Upper lobe of left lung (tissue), 6 donors: ENCODE results near the gene EFR3B. TPM values are rescaled to one million over a fixed set of nuclear protein-coding genes. Genes with fewer than 3 reads are reported as not detected.

ENCODE experiments used
- ATAC-seq, 2 donors: fragments of 200-7000 bp; cut with Tn5 transposase; one replicate each; pipeline ENCODE4 v1.9.1; 2022; ENCODE audit warnings: mild to moderate bottlenecking in 2 of 2, moderate library complexity in 2 of 2; ENCODE audit not compliant: low FRiP score in 2 of 2
- DNase-seq, 2 donors: peaks; one replicate each; pipeline ENCODE4 v3.0.0-alpha.2; 2019 to 2020
- H3K27ac ChIP-seq, 4 donors: fragments of 200-600 bp; sonication (generic); one replicate each; pipeline ENCODE4 v1.5.1; 2016 to 2019
- H3K27me3 ChIP-seq, 4 donors: fragments of 200-600 bp; sonication (generic); one replicate each; pipeline ENCODE4 v1.5.1; 2017 to 2019
- H3K36me3 ChIP-seq, 4 donors: fragments of 200-600 bp; sonication (generic); one replicate each; pipeline ENCODE4 v1.5.1; 2016 to 2019
- H3K4me1 ChIP-seq, 4 donors: fragments of 200-600 bp; sonication (generic); one replicate each; pipeline ENCODE4 v1.5.1; 2018 to 2019
- H3K4me3 ChIP-seq, 4 donors: fragments of 200-600 bp; sonication (generic); one replicate each; pipeline ENCODE4 v1.5.1; 2017 to 2019; ENCODE audit warnings: mild to moderate bottlenecking in 2 of 4, moderate library complexity in 1 of 4
- H3K9me3 ChIP-seq, 4 donors: fragments of 200-600 bp; sonication (generic); one replicate each; pipeline ENCODE4 v1.5.1; 2018 to 2019
- CTCF ChIP-seq, 6 experiments: fragments of 450-650 bp in 4 of 6; fragments of 200-600 bp in 2 of 6; sonication (generic) in 2 of 6; IDR thresholded peaks; one replicate each; pipeline ENCODE4 v1.5.1; 2016 to 2019; ENCODE audit warnings: antibody characterized with exemption in 6 of 6
- EP300 ChIP-seq, 4 donors: sonication (generic); formaldehyde crosslinking; IDR thresholded peaks; one replicate each; pipeline ENCODE4 v1.5.1; 2017; ENCODE audit warnings: antibody characterized with exemption in 4 of 4, control low read depth in 2 of 4
- POLR2A ChIP-seq, 4 donors: fragments of 450-650 bp; IDR thresholded peaks; one replicate each; pipeline ENCODE4 v1.5.1; 2016 to 2017; ENCODE audit warnings: antibody characterized with exemption in 4 of 4, mild to moderate bottlenecking in 2 of 4
- POLR2AphosphoS5 ChIP-seq, 2 donors: sonication (generic); formaldehyde crosslinking; IDR thresholded peaks; one replicate each; pipeline ENCODE4 v1.5.1; 2017; ENCODE audit warnings: antibody characterized with exemption in 2 of 2
- WGBS, 2 donors: methylation state at CpG; one replicate each; pipeline ENCODE4 v1.1.5; 2017 to 2018; 5-methylcytosine and 5-hydroxymethylcytosine counted together
- total RNA-seq, 6 donors: library from RNA; depleted of rRNA in 4 of 6; stranded (reverse); fragments of >200 nt in 4 of 6; gene quantifications; one replicate each; pipeline versions ENCODE4 v1.1.0 to v1.2.1, GENCODE V29; 2016 to 2021
- donor health status: DM: no; HTN: no; CAD: no; lungs with moderate emphysema.
- donor health status: DM: no; HTN: yes; CAD: no; lungs with severe emphysema.

The EFR3B gene
- total RNA-seq, 6 donors from 2014 or later = 5.1 to 15.2 (median 9.5) TPM

DNA sequence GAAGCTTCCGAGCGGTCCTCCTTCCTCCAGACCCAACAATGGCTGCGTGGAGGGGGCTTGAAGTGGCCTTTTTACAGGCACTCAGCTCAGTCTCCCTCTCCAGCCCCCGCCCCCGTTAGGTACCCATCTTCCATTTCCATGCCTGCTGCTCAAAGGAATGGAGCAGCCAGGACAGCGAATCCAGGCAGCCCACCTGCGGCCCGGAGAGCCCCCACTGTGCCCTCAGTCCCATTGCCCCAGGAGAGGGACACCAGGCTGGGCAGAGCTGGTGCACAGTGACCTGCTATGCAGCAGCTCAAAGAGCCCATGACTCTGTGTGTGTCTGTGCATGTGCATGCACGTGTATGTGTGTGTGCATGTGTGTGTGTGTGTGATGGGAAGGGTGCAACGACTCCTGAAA is 137.1 kb downstream of the EFR3B start:
- H3K27ac ChIP-seq = no peak overlapping the region
- WGBS, 2 donors = 85 to 90% methylated on average over 5 to 10 of the region's 10 CpGs
- DNase-seq (no peak), ATAC-seq (no peak)
- no peak for TF ChIP-seq POLR2AphosphoS5 (IDR thresholded peaks at IDR 0.05)
- TF ChIP-seq CTCF (IDR thresholded peaks at IDR 0.05) = no peak
- no peak for TF ChIP-seq EP300 (IDR thresholded peaks at IDR 0.05)
- TF ChIP-seq POLR2A (IDR thresholded peaks at IDR 0.05) = no peak
- no peaks in the 10 kb centered on the region for H3K36me3 ChIP-seq
- H3K9me3 ChIP-seq = peaks cover 0 to 6% (median 0%) of the 10 kb centered on the region in 4 donors
- no peak overlapping the region for H3K4me3 ChIP-seq
- H3K4me1 ChIP-seq = no peaks in the 10 kb centered on the region
- no peaks in the 10 kb centered on the region for H3K27me3 ChIP-seq

- WGBS, 2 donors = 57 to 62% methylated on average over 5 of the region's 5 CpGs
- no peak overlapping the region for H3K4me3 ChIP-seq
- peak in 1 of 2 donors; percentile 16 for ATAC-seq
- H3K27ac ChIP-seq = no peak overlapping the region
- H3K36me3 ChIP-seq = no peaks in the 10 kb centered on the region
- no peaks in the 10 kb centered on the region for H3K4me1 ChIP-seq
- TF ChIP-seq EP300 (IDR thresholded peaks at IDR 0.05) (no peak), POLR2A (IDR thresholded peaks at IDR 0.05) (no peak), CTCF (IDR thresholded peaks at IDR 0.05) (no peak), POLR2AphosphoS5 (IDR thresholded peaks at IDR 0.05) (no peak)
- peaks cover 0 to 6% (median 0%) of the 10 kb centered on the region in 4 donors for H3K9me3 ChIP-seq
- DNase-seq = no peak
- no peaks in the 10 kb centered on the region for H3K27me3 ChIP-seq
These were observed 142.4 kb downstream of the EFR3B start for GRCh38 chr2:25184254-25184653.

DNA sequence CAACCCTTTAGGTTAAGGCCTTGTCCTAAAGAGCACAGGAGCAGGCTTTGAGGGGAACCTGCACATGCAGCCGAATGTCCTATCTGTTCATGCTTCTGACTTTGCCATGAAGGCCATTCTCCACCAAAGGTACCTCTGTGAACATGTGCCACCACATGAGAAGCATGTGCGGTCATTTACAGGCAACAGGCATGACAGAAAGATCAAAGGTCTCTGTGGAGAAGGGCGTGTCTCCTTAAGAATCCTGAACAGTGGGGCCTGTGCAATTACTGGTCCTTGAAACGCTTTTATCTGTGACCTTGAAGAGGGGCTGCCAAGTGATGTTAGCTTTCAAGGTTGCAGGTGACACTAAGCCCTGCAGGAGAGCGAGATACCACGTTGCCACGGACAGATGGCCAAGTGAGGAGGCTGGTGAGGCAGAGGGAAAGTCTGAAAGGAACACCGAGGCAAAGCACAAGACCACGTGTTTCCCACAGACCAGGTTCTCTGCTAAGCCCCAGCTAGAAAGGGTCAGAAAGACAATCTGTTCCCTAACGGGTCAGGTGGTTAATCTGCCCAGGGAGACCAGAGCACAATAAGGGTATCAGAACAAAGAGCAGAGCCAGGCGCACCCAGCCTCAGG is 146.0 kb downstream of the EFR3B start:
- Histone ChIP-seq H3K27ac (no peak overlapping the region), H3K4me3 (no peak overlapping the region), H3K9me3 (no peaks in the 10 kb centered on the region), H3K4me1 (no peaks in the 10 kb centered on the region), H3K36me3 (no peaks in the 10 kb centered on the region), H3K27me3 (no peaks in the 10 kb centered on the region)
- DNase-seq = no peak
- ATAC-seq = no peak
- 65 to 74% methylated on average over 11 of the region's 11 CpGs for WGBS, 2 donors
- TF ChIP-seq POLR2AphosphoS5 (IDR thresholded peaks at IDR 0.05) = no peak
- TF ChIP-seq CTCF (IDR thresholded peaks at IDR 0.05) = no peak
- no peak for TF ChIP-seq EP300 (IDR thresholded peaks at IDR 0.05)
- no peak for TF ChIP-seq POLR2A (IDR thresholded peaks at IDR 0.05)

- TF ChIP-seq CTCF (IDR thresholded peaks at IDR 0.05) (no peak), POLR2A (IDR thresholded peaks at IDR 0.05) (no peak), POLR2AphosphoS5 (IDR thresholded peaks at IDR 0.05) (no peak), EP300 (IDR thresholded peaks at IDR 0.05) (no peak)
- Histone ChIP-seq H3K9me3 (no peaks in the 10 kb centered on the region), H3K36me3 (no peaks in the 10 kb centered on the region), H3K27me3 (no peaks in the 10 kb centered on the region), H3K4me3 (no peak overlapping the region), H3K4me1 (no peaks in the 10 kb centered on the region), H3K27ac (no peak overlapping the region)
- WGBS, 2 donors = 80 to 91% methylated on average over 4 of the region's 4 CpGs
- ATAC-seq (no peak), DNase-seq (no peak)
These were observed 146.5 kb downstream of the EFR3B start for GRCh38 chr2:25188405-25188804.

GRCh38 chr2:25190536-25190935 is 148.7 kb downstream of the EFR3B start:
- Histone ChIP-seq H3K27me3 (no peaks in the 10 kb centered on the region), H3K9me3 (no peaks in the 10 kb centered on the region), H3K4me1 (no peaks in the 10 kb centered on the region), H3K27ac (no peak overlapping the region), H3K36me3 (no peaks in the 10 kb centered on the region), H3K4me3 (no peak overlapping the region)
- no peak for TF ChIP-seq POLR2A (IDR thresholded peaks at IDR 0.05)
- no peak for TF ChIP-seq POLR2AphosphoS5 (IDR thresholded peaks at IDR 0.05)
- TF ChIP-seq EP300 (IDR thresholded peaks at IDR 0.05) = no peak
- TF ChIP-seq CTCF (IDR thresholded peaks at IDR 0.05) = no peak
- DNase-seq = no peak
- 87 to 93% methylated on average over 5 of the region's 5 CpGs for WGBS, 2 donors
- no peak for ATAC-seq
